Astrocyte of the cerebellum (primary cell): ENCODE data around the gene SMU1.

Source experiments
- DNase-seq: peaks from one replicate; pipeline ENCODE4 v3.0.0-alpha.2; 2011; ENCODE audit warnings: low read depth
- H3K4me3 ChIP-seq: 2 replicates; pipeline ENCODE4 v1.5.1; 2011; ENCODE audit warnings: mild to moderate bottlenecking, low read depth, low read length, moderate library complexity
- CTCF ChIP-seq: IDR thresholded peaks from 2 replicates; pipeline ENCODE4 v1.5.1; 2012; ENCODE audit warnings: low read length, low read depth, moderate library complexity, mild to moderate bottlenecking; ENCODE audit errors: missing control alignments
- in situ Hi-C: cut with HindIII; loops from 2 replicates; pipeline ENCODE4 v1.10.0; 2017; ENCODE audit warnings: low sequenced_read_pairs

SMU1 gene

DNA sequence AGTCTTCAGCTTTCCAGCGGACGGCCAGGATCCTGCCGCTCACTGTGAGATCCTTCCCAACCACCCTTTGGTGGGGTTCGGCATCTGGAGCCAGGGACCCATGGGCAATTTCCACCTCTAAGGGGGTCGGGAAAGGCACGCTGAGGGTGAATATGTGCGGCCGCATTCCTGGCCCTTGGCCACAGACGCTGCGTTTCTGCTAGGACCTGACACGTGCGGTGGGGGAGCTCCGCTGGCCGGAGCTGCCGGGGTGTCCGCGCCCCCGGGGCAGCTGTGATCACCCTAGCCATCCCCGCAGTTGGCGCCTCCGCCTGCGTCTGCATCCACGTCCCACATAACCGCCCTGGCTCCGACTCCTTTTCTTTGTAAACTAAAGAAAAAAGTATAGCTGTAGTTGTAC is 56.7 kb downstream of the SMU1 start:
- no peak overlapping the region for H3K4me3 ChIP-seq
- DNase-seq = no peak
- in situ Hi-C loops = no loop called here
- TF ChIP-seq CTCF = no peak

- H3K4me3 ChIP-seq = no peak overlapping the region
- DNase-seq = no peak
- in situ Hi-C loops = no loop called here
- no peak for TF ChIP-seq CTCF
Observed at GRCh38 chr9:33017283-33018041, 59.0 kb downstream of the SMU1 start.

DNA sequence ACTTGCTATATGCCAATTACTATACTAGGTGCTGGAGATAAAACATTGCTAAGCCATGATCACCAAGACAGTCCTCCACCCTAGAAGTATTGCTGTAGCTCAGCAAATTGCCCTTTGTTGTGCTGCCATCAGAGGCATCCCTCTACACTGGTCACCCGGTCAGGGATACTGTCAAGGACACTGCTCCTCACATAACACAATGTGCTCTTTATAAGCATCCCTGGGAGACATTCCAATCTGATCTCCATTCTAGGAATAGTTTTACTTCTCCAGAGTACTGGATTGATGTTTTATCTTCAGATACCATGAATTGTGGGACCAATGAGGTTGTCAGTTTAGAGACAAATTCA is 61.8 kb downstream of the SMU1 start:
- in situ Hi-C loops = no loop called here
- TF ChIP-seq CTCF = no peak
- no peak for DNase-seq

DNA sequence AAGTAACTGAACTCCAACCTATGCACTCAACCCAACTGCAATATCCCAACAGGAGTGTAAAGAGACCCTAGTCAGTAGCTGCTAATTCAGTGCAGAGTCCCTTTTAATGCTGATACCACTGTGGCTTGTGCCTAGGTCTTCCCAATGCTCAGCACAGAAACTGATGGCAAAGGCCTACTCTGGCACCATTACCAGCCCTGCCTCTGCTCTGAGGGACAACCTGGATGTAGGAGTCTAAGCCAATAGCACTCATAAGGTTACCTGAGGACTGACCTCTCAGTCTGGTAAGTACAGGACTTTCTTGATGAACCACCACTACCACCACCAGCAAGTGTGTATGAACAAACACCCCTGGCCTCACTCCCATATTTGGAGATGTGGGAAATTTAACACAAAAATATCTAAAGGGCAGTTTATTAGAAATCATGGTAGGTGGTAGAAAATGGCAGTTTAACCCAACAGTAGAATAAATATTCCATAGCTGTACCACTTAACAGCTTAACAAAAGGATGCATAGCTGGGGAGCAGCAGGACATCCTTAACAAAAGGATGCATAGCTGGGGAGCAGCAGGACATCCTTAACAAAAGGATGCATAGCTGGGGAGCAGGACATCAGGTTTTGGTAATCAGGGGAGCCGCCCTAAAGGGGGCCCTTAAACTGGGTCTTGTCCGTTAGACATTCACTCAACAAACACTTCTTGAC is 62.4 kb downstream of the SMU1 start:
- in situ Hi-C loops = no loop called here

More for the DNA sequence above, 61.8 kb downstream of the SMU1 start:
- H3K4me3 ChIP-seq = no peak overlapping the region

DNA sequence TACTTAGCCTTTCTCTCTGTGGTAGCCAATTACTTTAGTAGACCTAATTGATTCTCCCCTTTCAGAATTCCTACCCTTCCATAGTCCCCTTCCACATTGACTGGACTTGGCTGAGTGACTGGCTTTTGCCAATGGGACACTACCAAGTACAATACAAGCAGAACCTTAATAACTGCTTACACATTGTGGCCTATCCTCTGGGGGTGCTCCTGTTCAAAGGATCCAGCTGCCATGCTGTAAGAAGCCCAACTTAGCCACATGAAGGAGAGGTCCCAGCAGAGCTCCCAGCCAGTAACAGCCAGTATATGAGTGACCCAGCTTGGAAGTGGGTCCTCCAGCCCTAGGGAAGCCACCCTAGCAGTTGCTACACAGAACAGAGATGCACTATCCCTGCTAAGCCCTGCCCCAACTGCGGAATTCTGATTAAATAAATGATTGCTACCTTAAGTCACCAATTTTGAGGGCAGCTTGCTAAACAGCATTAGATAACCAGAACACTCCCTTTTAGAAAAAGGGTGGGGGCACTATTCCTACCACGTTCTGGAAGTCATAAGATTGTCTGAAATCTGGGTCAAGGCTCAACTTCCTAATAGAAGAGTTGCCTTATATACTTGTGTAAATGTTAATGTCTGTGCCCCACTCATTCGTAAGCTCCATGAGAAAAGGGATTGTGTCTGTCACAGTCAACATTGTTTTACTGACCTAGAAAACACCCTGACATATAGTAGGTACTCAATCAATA is 64.0 kb downstream of the SMU1 start:
- in situ Hi-C loops = no loop called here
- no peak for TF ChIP-seq CTCF
- no peak for DNase-seq
- no peak overlapping the region for H3K4me3 ChIP-seq

More for the DNA sequence above, 62.4 kb downstream of the SMU1 start:
- TF ChIP-seq CTCF = no peak
- no peak overlapping the region for H3K4me3 ChIP-seq
- DNase-seq = no peak

DNA sequence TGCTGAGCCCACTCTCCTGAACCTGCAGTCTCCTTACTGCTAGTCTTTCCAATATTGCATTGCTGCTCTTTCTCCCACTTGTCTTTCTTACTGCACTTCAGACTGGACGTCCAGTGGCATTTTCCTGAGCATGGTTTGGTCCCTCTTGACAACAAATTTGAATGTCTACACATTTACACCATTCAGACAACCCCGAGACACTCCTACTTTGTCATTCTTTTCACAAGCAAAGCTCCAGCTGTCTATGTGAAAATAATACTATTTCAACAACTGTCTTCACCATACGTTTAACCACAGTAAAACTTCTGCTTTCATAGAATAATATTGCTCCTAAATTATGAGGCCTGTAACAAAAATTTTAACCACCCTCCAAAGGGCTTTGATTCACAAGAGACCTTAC is 64.6 kb downstream of the SMU1 start:
- no peak overlapping the region for H3K4me3 ChIP-seq
- in situ Hi-C loops = no loop called here
- no peak for DNase-seq
- TF ChIP-seq CTCF = no peak
